ENCODE results near the gene METTL22.

METTL22 gene

DNA sequence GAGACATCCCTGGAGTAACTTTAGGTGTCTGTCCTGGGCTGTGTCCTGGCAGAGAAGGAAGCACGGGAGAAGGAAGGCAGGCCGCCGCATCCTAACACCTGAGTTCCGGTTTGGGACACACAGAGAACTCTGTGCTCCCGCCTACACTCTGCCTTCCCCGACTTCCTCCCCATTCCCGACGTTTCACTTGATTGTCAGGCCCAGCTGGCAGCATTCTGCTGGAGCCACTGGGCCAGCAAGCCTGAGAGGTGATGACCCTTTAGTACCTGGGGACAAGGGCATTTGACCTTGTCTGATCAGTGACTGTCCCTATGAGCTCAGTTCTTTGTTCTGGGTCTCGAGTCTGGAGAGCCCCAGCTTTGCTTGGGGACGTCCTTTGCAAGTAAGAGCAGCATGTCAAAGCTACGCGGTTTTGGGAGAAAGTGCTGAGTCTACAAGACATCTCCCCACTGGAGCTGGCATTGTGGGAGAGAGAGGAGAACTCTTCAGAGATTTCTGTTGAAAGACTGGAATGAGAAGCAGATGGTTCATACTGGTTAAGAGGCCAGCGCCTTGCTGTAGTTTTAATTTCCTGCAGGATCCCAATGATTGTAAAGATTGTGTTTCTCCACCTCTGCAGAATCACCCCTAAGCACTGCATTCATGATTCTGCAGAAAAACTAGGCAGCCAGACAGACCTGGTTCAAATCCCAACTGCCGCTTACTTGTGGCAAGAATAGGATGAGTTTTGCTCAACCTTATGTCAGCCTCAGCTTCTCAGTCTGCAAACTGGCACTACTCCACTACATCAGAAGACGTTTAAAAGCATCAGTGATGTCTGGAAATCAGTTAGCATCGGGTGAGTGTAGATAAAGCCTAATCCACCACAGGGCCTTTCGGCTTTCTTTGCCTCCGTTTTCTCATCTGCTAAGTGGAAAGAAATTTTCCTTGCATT is 73.6 kb downstream of the METTL22 start:
- no peak for DNase-seq (ENCODE audit: low read depth)

- no peak for DNase-seq (ENCODE audit: low read depth)
These were observed 75.4 kb downstream of the METTL22 start for GRCh38 chr16:8696880-8697279.

GRCh38 chr16:8697965-8698364 is 76.5 kb downstream of the METTL22 start:
- DNase-seq (ENCODE audit: low read depth) = no peak
